Heart left ventricle (tissue), 16 donors: ENCODE measurements around the gene PRR23E. TPM values are rescaled to one million over a fixed set of nuclear protein-coding genes. Genes with fewer than 3 reads are reported as not detected.

Experiments used
- ATAC-seq, 4 donors: fragments of 200-7000 bp; cut with Tn5 transposase; one replicate each; pipeline ENCODE4 v1.9.1; 2020 to 2022; ENCODE audit warnings: moderate library complexity in 4 of 4, mild to moderate bottlenecking in 3 of 4, moderate number of reproducible peaks in 1 of 4
- DNase-seq, 5 donors: peaks; one replicate each; pipeline ENCODE4 v3.0.0-alpha.2; 2020
- H3K27ac ChIP-seq, 12 donors: fragments of 200-600 bp; sonication (generic) in 4 of 12; one replicate each; pipeline versions ENCODE4 v1.5.0 to v1.8.0; 2016 to 2022; ENCODE audit warnings: mild to moderate bottlenecking in 2 of 12
- H3K27me3 ChIP-seq, 9 donors: fragments of 200-600 bp; sonication (generic) in 2 of 9; one replicate each; pipeline versions ENCODE4 v1.5.1 to v1.8.0; 2016 to 2022; ENCODE audit warnings: mild to moderate bottlenecking in 3 of 9
- H3K36me3 ChIP-seq, 9 donors: fragments of 200-600 bp; sonication (generic) in 2 of 9; one replicate each; pipeline versions ENCODE4 v1.5.0 to v1.8.0; 2018 to 2022; ENCODE audit warnings: mild to moderate bottlenecking in 2 of 9
- H3K4me1 ChIP-seq, 12 donors: fragments of 200-600 bp; sonication (generic) in 4 of 12; one replicate each; pipeline versions ENCODE4 v1.5.0 to v1.8.0; 2016 to 2022; ENCODE audit warnings: mild to moderate bottlenecking in 3 of 12
- H3K4me3 ChIP-seq, 12 donors: fragments of 200-600 bp; sonication (generic) in 4 of 12; one replicate each; pipeline versions ENCODE4 v1.5.0 to v1.8.0; 2017 to 2022; ENCODE audit warnings: mild to moderate bottlenecking in 9 of 12, moderate library complexity in 4 of 12
- H3K9me3 ChIP-seq, 12 donors: fragments of 200-600 bp; sonication (generic) in 4 of 12; one replicate each; pipeline versions ENCODE4 v1.5.0 to v1.8.0; 2016 to 2022; ENCODE audit warnings: mild to moderate bottlenecking in 1 of 12
- CTCF ChIP-seq, 12 donors: fragments of 200-600 bp; sonication (generic) in 4 of 12; IDR thresholded peaks; one replicate each; pipeline versions ENCODE4 v1.5.0 to v1.8.0; 2018 to 2022; ENCODE audit warnings: antibody characterized with exemption in 12 of 12, mild to moderate bottlenecking in 5 of 12
- POLR2A ChIP-seq, 2 donors: fragments of 450-650 bp; IDR thresholded peaks; one replicate each; pipeline ENCODE4 v1.6.1; 2017; ENCODE audit warnings: antibody characterized with exemption in 2 of 2, mild to moderate bottlenecking in 2 of 2, moderate library complexity in 2 of 2
- WGBS, 4 donors: extraction: QIAGEN DNeasy Blood & Tissue Kit in 2 of 4; methylation state at CpG; one replicate each; pipeline versions ENCODE4 v1.1.5 to v1.1.7; 2013 to 2018; 5-methylcytosine and 5-hydroxymethylcytosine counted together
- intact Hi-C, 10 donors: fragments of 100-400 bp; cut with DNase I; formaldehyde crosslinking; loops; one replicate each; pipeline versions ENCODE4 v1.11.1 to v1.14.2; 2022
- polyA plus RNA-seq, 2 donors: library from polyadenylated mRNA; stranded (reverse); fragments of 200-250 nt; gene quantifications; one replicate each; pipeline ENCODE4 v1.2.3, GENCODE V29; 2013
- total RNA-seq, 9 donors: library from RNA; depleted of rRNA in 2 of 9; stranded (reverse); fragments of >200 nt in 2 of 9; fragmentation: NEBNext Ultra II Directional in 3 of 9; extraction: Animal tissue kit (Norgen Biotek cat#: 25700) in 3 of 9; gene quantifications; one replicate each; pipeline versions ENCODE4 v1.1.0 to v1.2.4, GENCODE V29; 2016 to 2023
- donor health status: ischemic (EF 13 %, LVEDD 7.1; RV severe dilation, severe dysfunction).
- donor health status: healthy with polysubstance abuse.
- donor health status: DM: no; HTN: yes; CAD: no.
- donor health status: DM: no; HTN: no; CAD: no.
- donor health status: ischemic (EF 25% LVEDD 6.9; RV normal size, moderate dysfunction).
- donor health status: ischemic (EF 25% LVEDD 5.7; RV mildly dilated, moderate dysfunction).
- donor health status: healthy.
- donor health status: DM: yes; HTN: yes; CAD: no.
- donor health status: ischemic (EF 35%, LVEDD 5.7; RV mildly dilated, moderate dysfunction).
- donor health status: nonischemic (EF 11% LVEDD 7.7; RV severe dilation, severe dysfunction).
- donor health status: DM: yes; HTN: yes; CAD: no.
- donor health status: PGD.
- donor health status: ischemic (EF 29% LVEDD 5.4; RV normal size, mild dysfunction).
- donor health status: nonischemic (EF 23%, LVEDD 6.1; RV moderate dilation, normal function).

Gene PRR23E
- total and polyA plus RNA-seq, 11 donors: not detected

DNA sequence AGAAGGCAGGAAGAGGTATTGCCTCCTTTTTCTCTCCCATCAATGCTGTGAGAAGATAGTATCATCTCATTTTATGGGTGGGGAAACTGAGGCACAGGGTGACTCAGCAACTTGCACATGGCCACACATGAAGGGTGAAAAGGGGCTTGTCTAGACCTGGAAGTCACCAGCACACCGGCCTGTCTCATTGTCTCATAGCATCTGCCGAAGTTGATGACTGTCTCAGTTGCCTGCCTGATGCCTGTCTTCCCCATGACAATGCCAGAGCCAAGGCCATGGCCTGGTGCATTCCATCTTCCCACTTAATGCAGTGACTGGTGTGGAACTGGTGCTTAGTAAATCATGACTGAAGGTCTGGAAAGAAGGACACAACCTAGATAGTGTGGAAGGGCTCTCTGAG lies 27.9 kb upstream of the PRR23E start:
- WGBS, 4 donors: 89 to 100% (median 94%) methylated on average over 2 of the region's 2 CpGs
- no peak for ATAC-seq

GRCh38 chr3:127165694-127166485 lies 27.0 kb upstream of the PRR23E start:
- WGBS, 4 donors: 57 to 60% (median 58%) methylated on average over 5 of the region's 5 CpGs
- ATAC-seq: no peak
- H3K27me3 ChIP-seq: peaks cover 0 to 6% (median 0%) of the 10 kb centered on the region in 9 donors
- no peak overlapping the region for H3K4me3 ChIP-seq
- intact Hi-C loops: loop anchor here in 1 of 10 donors (5.0 kb wide), 1 partner anchor 179 kb away; no protein-coding TSS in a partner anchor
- H3K27ac ChIP-seq: no peak overlapping the region
- H3K4me1 ChIP-seq: peaks cover 0 to 7% (median 0%) of the 10 kb centered on the region in 12 donors
- H3K9me3 ChIP-seq: no peaks in the 10 kb centered on the region
- H3K36me3 ChIP-seq: no peaks in the 10 kb centered on the region
- no peak for DNase-seq
- no peak for TF ChIP-seq CTCF (IDR thresholded peaks at IDR 0.05)
- TF ChIP-seq POLR2A (IDR thresholded peaks at IDR 0.05): no peak

More for the DNA sequence above, 27.9 kb upstream of the PRR23E start:
- no peaks in the 10 kb centered on the region for H3K9me3 ChIP-seq
- H3K36me3 ChIP-seq: no peaks in the 10 kb centered on the region
- H3K27ac ChIP-seq: no peak overlapping the region
- H3K4me1 ChIP-seq: peaks cover 0 to 7% (median 0%) of the 10 kb centered on the region in 12 donors
- no peak for DNase-seq
- peaks cover 0 to 8% (median 0%) of the 10 kb centered on the region in 9 donors for H3K27me3 ChIP-seq
- intact Hi-C loops: loop anchor here in 1 of 10 donors (5.0 kb wide), 1 partner anchor 178 kb away; no protein-coding TSS in a partner anchor
- no peak overlapping the region for H3K4me3 ChIP-seq
- TF ChIP-seq POLR2A (IDR thresholded peaks at IDR 0.05): no peak
- TF ChIP-seq CTCF (IDR thresholded peaks at IDR 0.05): no peak

GRCh38 chr3:127166501-127167065 lies 26.3 kb upstream of the PRR23E start:
- no peaks in the 10 kb centered on the region for H3K36me3 ChIP-seq
- peaks cover 0 to 7% (median 0%) of the 10 kb centered on the region in 12 donors for H3K4me1 ChIP-seq
- H3K4me3 ChIP-seq: no peak overlapping the region
- H3K27ac ChIP-seq: no peak overlapping the region
- 72 to 81% (median 75%) methylated on average over 9 of the region's 9 CpGs for WGBS, 4 donors
- intact Hi-C loops: loop anchor here in 1 of 10 donors (5.0 kb wide), 1 partner anchor 179 kb away; no protein-coding TSS in a partner anchor
- no peaks in the 10 kb centered on the region for H3K9me3 ChIP-seq
- no peak for TF ChIP-seq POLR2A (IDR thresholded peaks at IDR 0.05)
- TF ChIP-seq CTCF (IDR thresholded peaks at IDR 0.05): no peak
- ATAC-seq: no peak
- DNase-seq: no peak
- peaks cover 0 to 13% (median 0%) of the 10 kb centered on the region in 9 donors for H3K27me3 ChIP-seq
